Gastroesophageal sphincter (tissue), 4 donors: ENCODE measurements around the gene RFT1. TPM values are rescaled to one million over a fixed set of nuclear protein-coding genes. Genes with fewer than 3 reads are reported as not detected.

Experiments used
- ATAC-seq: fragments of 150-250 bp; one replicate; pipeline ENCODE4 v1.9.1; 2016; ENCODE audit warnings: mild to moderate bottlenecking, moderate library complexity
- H3K27ac ChIP-seq, 4 donors: fragments of 200-600 bp; sonication (generic) in 3 of 4; 1 replicate in 3 of 4; 2 replicates in 1 of 4; pipeline ENCODE4 v1.5.1; 2016 to 2019
- H3K27me3 ChIP-seq: fragments of 200-600 bp; sonication (generic); one replicate; pipeline ENCODE4 v1.5.1; 2019
- H3K36me3 ChIP-seq, 2 donors: fragments of 200-600 bp; sonication (generic); one replicate each; pipeline ENCODE4 v1.5.1; 2019; ENCODE audit warnings: control low read depth in 1 of 2
- H3K4me1 ChIP-seq, 3 donors: fragments of 200-600 bp; sonication (generic); 1 replicate in 2 of 3; 2 replicates in 1 of 3; pipeline ENCODE4 v1.5.1; 2016 to 2019; ENCODE audit warnings: control low read depth in 2 of 3
- H3K4me3 ChIP-seq, 2 donors: fragments of 200-600 bp; sonication (generic); one replicate each; pipeline ENCODE4 v1.5.1; 2019; ENCODE audit warnings: mild to moderate bottlenecking in 1 of 2, moderate library complexity in 1 of 2
- H3K9me3 ChIP-seq, 3 donors: fragments of 200-600 bp; sonication (generic); one replicate each; pipeline ENCODE4 v1.5.1; 2017 to 2019; ENCODE audit warnings: control low read depth in 2 of 3
- CTCF ChIP-seq, 4 experiments: fragments of 200-600 bp in 2 of 4; fragments of 450-650 bp in 2 of 4; sonication (generic) in 1 of 4; IDR thresholded peaks; one replicate each; pipeline ENCODE4 v1.5.1; 2017 to 2019; ENCODE audit warnings: antibody characterized with exemption in 4 of 4, mild to moderate bottlenecking in 2 of 4, moderate library complexity in 2 of 4
- EP300 ChIP-seq: sonication (generic); formaldehyde crosslinking; IDR thresholded peaks from one replicate; pipeline ENCODE4 v1.6.1; 2017; ENCODE audit warnings: antibody characterized with exemption, mild to moderate bottlenecking
- POLR2A ChIP-seq, 2 donors: fragments of 450-650 bp; IDR thresholded peaks; one replicate each; pipeline ENCODE4 v1.6.1; 2017; ENCODE audit warnings: antibody characterized with exemption in 2 of 2, mild to moderate bottlenecking in 2 of 2, moderate library complexity in 1 of 2
- POLR2AphosphoS5 ChIP-seq: sonication (generic); formaldehyde crosslinking; IDR thresholded peaks from one replicate; pipeline ENCODE4 v1.6.1; 2017; ENCODE audit warnings: antibody characterized with exemption
- WGBS, 2 donors: methylation state at CpG; one replicate each; pipeline ENCODE4 v1.1.5; 2018; ENCODE audit warnings: low coverage in 1 of 2; 5-methylcytosine and 5-hydroxymethylcytosine counted together
- total RNA-seq, 4 donors: library from RNA; depleted of rRNA; stranded (reverse); fragments of >200 nt; gene quantifications; one replicate each; pipeline ENCODE4 v1.1.0, GENCODE V29; 2016

Gene RFT1
- total RNA-seq, 4 donors from 2014 or later, result 6.5 to 7.6 (median 7.2) TPM

- WGBS, 2 donors, result 27 to 55% methylated on average over 2 to 3 of the region's 6 CpGs
- peak; percentile 69 for ATAC-seq
Measured at GRCh38 chr3:53134631-53135232, 4.5 kb upstream of the RFT1 start.

GRCh38 chr3:53132347-53132746 lies 2.1 kb upstream of the RFT1 start:
- TF ChIP-seq POLR2AphosphoS5 (no peak), POLR2A (IDR thresholded peaks at IDR 0.05) (no peak), CTCF (IDR thresholded peaks at IDR 0.05) (no peak), EP300 (no peak)
- H3K27ac ChIP-seq, result no peak overlapping the region
- H3K4me1 ChIP-seq, result peaks cover 0 to 45% (median 14%) of the 10 kb centered on the region in 3 donors
- no peaks in the 10 kb centered on the region for H3K36me3 ChIP-seq
- ATAC-seq, result no peak
- no peaks in the 10 kb centered on the region for H3K9me3 ChIP-seq
- H3K27me3 ChIP-seq, result no peaks in the 10 kb centered on the region
- WGBS, 2 donors, result 73 to 83% methylated on average over 3 of the region's 5 CpGs
- H3K4me3 ChIP-seq, result no peak overlapping the region

More at GRCh38 chr3:53134631-53135232, 4.5 kb upstream of the RFT1 start:
- Histone ChIP-seq H3K36me3 (no peaks in the 10 kb centered on the region), H3K4me3 (no peak overlapping the region), H3K4me1 (peaks cover 0 to 28% (median 7%) of the 10 kb centered on the region in 3 donors), H3K9me3 (no peaks in the 10 kb centered on the region), H3K27me3 (no peaks in the 10 kb centered on the region), H3K27ac (no peak overlapping the region)
- no peak for TF ChIP-seq POLR2A (IDR thresholded peaks at IDR 0.05)
- peak in 3 of 4 experiments; percentile 63 to 83 (median 68) for TF ChIP-seq CTCF (IDR thresholded peaks at IDR 0.05)
- no peak for TF ChIP-seq EP300
- no peak for TF ChIP-seq POLR2AphosphoS5

GRCh38 chr3:53131096-53131495 lies 861 bp upstream of the RFT1 start:
- no peak for TF ChIP-seq EP300
- TF ChIP-seq POLR2A (IDR thresholded peaks at IDR 0.05), result no peak
- no peak for TF ChIP-seq POLR2AphosphoS5
- no peak for TF ChIP-seq CTCF (IDR thresholded peaks at IDR 0.05)
- ATAC-seq, result no peak
- H3K27me3 ChIP-seq, result no peaks in the 10 kb centered on the region
- peak overlapping the region; percentile 82 to 91 for H3K4me3 ChIP-seq
- H3K36me3 ChIP-seq, result peaks cover 0 to 10% of the 10 kb centered on the region in 2 donors
- 91% methylated on average over 4 of the region's 4 CpGs for WGBS, 2 donors
- peak overlapping the region; percentile 87 to 94 (median 91) for H3K27ac ChIP-seq
- peaks cover 0 to 45% (median 14%) of the 10 kb centered on the region in 3 donors for H3K4me1 ChIP-seq
- H3K9me3 ChIP-seq, result no peaks in the 10 kb centered on the region

- peaks cover 0 to 28% of the 10 kb centered on the region in 2 donors for H3K36me3 ChIP-seq
- TF ChIP-seq EP300, result no peak
- no peak for TF ChIP-seq POLR2AphosphoS5
- no peak for TF ChIP-seq CTCF (IDR thresholded peaks at IDR 0.05)
- no peak for TF ChIP-seq POLR2A (IDR thresholded peaks at IDR 0.05)
- H3K4me3 ChIP-seq, result peak overlapping the region; percentile 82 to 91
- 80 to 85% methylated on average over 1 to 3 of the region's 3 CpGs for WGBS, 2 donors
- H3K27me3 ChIP-seq, result no peaks in the 10 kb centered on the region
- no peaks in the 10 kb centered on the region for H3K9me3 ChIP-seq
- peaks cover 0 to 37% (median 14%) of the 10 kb centered on the region in 3 donors for H3K4me1 ChIP-seq
- H3K27ac ChIP-seq, result peak overlapping the region; percentile 59 to 92 (median 88)
- no peak for ATAC-seq
Measured at GRCh38 chr3:53129344-53129743, 891 bp downstream of the RFT1 start.

GRCh38 chr3:53126601-53127000 lies 3.6 kb downstream of the RFT1 start:
- peaks cover 3 to 55% of the 10 kb centered on the region in 2 donors for H3K36me3 ChIP-seq
- no peaks in the 10 kb centered on the region for H3K9me3 ChIP-seq
- no peak overlapping the region for H3K27ac ChIP-seq
- WGBS, 2 donors, result 67 to 85% methylated on average over 1 to 2 of the region's 2 CpGs
- ATAC-seq, result no peak
- H3K4me3 ChIP-seq, result no peak overlapping the region
- peaks cover 0 to 33% (median 14%) of the 10 kb centered on the region in 3 donors for H3K4me1 ChIP-seq
- TF ChIP-seq POLR2AphosphoS5 (no peak), EP300 (no peak), CTCF (IDR thresholded peaks at IDR 0.05) (no peak), POLR2A (IDR thresholded peaks at IDR 0.05) (no peak)
- H3K27me3 ChIP-seq, result no peaks in the 10 kb centered on the region
